ENCODE measurements around the gene LSM11.
"Not testable (repeated sequence)": the region's sequence is repeated elsewhere in the genome, so short reads cannot be mapped to it uniquely, and the experiment has no call there.

The LSM11 gene

DNA sequence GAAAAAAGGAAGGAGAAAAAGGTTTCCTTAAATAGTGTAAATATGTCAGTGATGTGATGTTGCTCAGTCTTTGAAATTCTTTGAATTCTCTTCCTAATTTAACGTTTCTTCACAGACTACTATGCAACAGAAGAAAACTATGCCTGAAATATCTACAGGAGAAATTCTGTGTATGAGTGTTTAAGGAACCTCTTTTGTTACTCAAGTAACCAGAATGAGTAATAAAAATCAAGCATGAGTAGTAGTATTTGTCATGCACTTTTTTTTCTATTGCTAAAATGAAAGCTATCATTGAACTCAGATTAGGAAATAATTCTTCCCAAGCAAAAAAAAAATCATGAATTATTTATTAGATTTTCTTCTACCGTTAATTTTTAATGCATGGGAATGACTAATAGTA lies 32.6 kb upstream of the LSM11 start:
- TF ChIP-seq, protein P1, sequence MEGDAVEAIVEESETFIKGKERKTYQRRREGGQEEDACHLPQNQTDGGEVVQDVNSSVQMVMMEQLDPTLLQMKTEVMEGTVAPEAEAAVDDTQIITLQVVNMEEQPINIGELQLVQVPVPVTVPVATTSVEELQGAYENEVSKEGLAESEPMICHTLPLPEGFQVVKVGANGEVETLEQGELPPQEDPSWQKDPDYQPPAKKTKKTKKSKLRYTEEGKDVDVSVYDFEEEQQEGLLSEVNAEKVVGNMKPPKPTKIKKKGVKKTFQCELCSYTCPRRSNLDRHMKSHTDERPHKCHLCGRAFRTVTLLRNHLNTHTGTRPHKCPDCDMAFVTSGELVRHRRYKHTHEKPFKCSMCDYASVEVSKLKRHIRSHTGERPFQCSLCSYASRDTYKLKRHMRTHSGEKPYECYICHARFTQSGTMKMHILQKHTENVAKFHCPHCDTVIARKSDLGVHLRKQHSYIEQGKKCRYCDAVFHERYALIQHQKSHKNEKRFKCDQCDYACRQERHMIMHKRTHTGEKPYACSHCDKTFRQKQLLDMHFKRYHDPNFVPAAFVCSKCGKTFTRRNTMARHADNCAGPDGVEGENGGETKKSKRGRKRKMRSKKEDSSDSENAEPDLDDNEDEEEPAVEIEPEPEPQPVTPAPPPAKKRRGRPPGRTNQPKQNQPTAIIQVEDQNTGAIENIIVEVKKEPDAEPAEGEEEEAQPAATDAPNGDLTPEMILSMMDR (IDR thresholded peaks at IDR 0.05; ENCODE audit: control extremely low read depth, extremely low read depth, low read depth, missing control alignments): no peak
- ChIA-PET CTCF (interaction anchor here (0.9 to 1.6 kb wide), 3 partner anchors 28 to 42 kb away, joined by 3 to 5 read pairs (median 3); partner anchors contain the start of gene LSM11), POLR2A (no interaction called here)
- no peak for DNase-seq (ENCODE audit: extremely low spot score)

DNA sequence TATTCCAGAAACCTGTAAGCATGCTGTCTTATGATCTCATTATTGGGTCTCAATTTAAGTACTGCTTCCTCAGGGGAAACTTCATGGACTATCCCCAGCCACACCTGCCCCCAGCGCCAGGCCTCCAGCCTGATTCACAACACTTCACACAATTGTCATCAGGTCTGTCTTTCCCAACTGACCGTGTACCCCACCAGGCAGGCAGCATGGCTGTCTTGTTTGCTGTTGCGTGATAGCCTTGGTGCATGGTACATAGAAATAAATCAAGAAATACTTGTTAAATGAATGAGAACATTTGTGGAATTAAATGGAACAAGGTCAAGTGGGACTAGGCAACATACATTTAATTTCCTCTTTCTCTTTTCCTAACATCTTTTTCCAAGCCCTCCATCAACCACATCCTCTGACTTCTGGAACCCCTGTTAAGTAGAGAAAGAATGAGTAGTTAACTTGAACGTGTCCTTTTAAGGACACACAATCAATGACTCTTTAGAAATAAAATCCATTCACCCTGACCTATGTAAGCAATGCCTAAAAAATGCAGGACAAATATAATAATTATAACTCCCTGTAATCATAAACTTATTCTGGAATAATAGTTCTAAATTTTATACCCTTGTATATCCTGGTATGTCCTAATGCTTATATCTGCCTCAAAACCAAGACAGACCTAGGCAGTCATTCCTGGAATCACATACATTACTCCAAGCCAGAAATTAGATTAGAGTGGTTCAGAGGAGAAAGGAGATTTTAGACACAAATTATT lies 29.5 kb upstream of the LSM11 start:
- CTCF ChIA-PET: interaction anchor here (5.5 kb wide), 1 partner anchor 29 kb away, joined by 37 read pairs; the partner anchor contains the start of gene LSM11
- TF ChIP-seq, protein P1 (IDR thresholded peaks at IDR 0.05; ENCODE audit: control extremely low read depth, extremely low read depth, low read depth, missing control alignments): no peak
- no peak for DNase-seq (ENCODE audit: extremely low spot score)
- POLR2A ChIA-PET: no interaction called here

DNA sequence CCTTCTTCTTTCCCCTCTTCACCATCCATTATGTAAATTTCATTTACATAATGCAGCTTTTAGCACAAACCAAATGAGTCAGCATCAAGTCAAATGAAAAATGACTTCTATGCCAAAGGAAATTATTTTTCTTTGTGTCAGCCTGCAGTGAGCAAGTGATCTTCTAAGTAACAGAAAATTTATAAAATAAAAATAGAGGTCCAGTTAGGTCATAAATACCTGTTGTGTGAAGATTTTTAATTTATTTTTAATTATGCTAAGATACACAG lies 29.0 kb upstream of the LSM11 start:
- no peak for DNase-seq (ENCODE audit: extremely low spot score)
- TF ChIP-seq, protein P1 (IDR thresholded peaks at IDR 0.05; ENCODE audit: control extremely low read depth, extremely low read depth, low read depth, missing control alignments): no peak
- ChIA-PET POLR2A (no interaction called here), CTCF (interaction anchor here (5.5 kb wide), 1 partner anchor 28 kb away, joined by 37 read pairs; the partner anchor contains the start of gene LSM11)

DNA sequence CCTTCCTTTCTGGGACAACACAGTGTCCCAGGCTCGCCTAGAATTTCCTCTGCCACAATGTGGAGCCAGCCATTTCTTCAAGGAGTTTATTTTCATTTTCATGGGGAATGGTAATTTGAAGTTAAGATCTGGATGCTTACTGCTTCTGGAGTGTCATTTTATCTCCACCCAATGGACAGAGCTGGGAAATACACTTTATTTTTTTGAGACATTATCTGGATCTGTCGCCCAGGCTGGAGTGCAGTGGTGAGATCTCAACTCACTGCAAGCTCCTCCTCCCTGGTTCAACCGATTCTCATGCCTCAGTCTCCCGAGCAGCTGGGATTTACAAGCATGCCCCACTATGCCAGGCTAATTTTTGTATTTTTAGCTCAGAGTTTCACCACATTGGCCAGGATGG lies 25.0 kb upstream of the LSM11 start:
- TF ChIP-seq, protein P1 (IDR thresholded peaks at IDR 0.05; ENCODE audit: control extremely low read depth, extremely low read depth, low read depth, missing control alignments): peak; percentile 59
- CTCF ChIA-PET: interaction anchor here (0.7 to 5.5 kb wide), 33 partner anchors 11 to 501 kb away, joined by 3 to 46 read pairs (median 5); partner anchors contain the start of genes LSM11, NIPAL4 and THG1L
- POLR2A ChIA-PET: interaction anchor here (1.1 kb wide), 1 partner anchor 91 kb away, joined by 7 read pairs; no protein-coding TSS in a partner anchor
- peak; percentile 52 for DNase-seq (ENCODE audit: extremely low spot score)

DNA sequence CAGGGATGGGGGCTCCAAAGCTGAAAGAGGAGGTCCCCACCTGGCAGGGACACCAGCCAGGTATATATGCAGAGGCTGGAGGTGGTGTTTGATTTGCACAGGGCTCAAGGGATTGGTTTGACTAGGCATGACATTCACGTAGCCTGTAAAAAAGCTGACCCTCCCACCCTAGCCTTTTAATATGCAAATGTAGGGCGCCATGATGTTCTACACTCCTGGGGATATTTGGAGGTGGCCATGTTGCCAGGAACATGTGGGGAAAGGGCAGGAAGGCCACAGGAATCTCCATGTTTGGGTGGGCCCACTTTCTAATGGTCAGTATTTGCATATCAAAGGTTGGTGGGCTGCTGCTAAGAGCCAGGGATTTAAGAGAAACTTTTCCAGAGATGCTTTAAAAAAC lies 24.3 kb upstream of the LSM11 start:
- DNase-seq (ENCODE audit: extremely low spot score): no peak
- TF ChIP-seq, protein P1 (IDR thresholded peaks at IDR 0.05; ENCODE audit: control extremely low read depth, extremely low read depth, low read depth, missing control alignments): no peak
- ChIA-PET POLR2A (interaction anchor here (0.6 to 1.1 kb wide), 2 partner anchors 34 to 91 kb away, joined by 6 to 7 read pairs; no protein-coding TSS in a partner anchor), CTCF (interaction anchor here (0.7 to 5.5 kb wide), 24 partner anchors 11 to 502 kb away, joined by 3 to 46 read pairs (median 6); partner anchors contain the start of genes LSM11, NIPAL4 and THG1L)

DNA sequence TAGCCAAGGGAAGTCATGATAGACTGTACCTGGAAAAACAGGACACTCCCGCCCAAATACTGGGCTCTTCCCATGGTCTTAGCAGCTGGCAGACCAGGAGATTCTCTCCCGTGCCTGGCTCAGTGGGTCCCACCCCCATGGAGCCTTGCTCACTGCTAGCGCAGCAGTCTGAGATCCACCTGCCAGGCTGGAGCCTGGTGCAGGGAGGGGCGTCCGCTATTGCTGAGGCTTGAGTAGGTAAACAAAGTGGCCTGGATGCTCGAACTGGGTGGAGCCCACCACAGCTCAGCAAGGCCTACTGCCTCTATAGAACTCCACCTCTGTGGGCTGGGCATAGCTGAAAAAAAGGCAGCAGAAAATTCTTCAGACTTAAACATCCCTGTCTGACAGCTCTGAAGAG lies 22.4 kb upstream of the LSM11 start:
- TF ChIP-seq, protein P1 (IDR thresholded peaks at IDR 0.05; ENCODE audit: control extremely low read depth, extremely low read depth, low read depth, missing control alignments): no peak
- POLR2A ChIA-PET: no interaction called here
- CTCF ChIA-PET: interaction anchor here (1.2 to 5.6 kb wide), 5 partner anchors 22 to 396 kb away, joined by 3 to 30 read pairs (median 4); partner anchors contain the start of gene LSM11
- DNase-seq (ENCODE audit: extremely low spot score): no peak

DNA sequence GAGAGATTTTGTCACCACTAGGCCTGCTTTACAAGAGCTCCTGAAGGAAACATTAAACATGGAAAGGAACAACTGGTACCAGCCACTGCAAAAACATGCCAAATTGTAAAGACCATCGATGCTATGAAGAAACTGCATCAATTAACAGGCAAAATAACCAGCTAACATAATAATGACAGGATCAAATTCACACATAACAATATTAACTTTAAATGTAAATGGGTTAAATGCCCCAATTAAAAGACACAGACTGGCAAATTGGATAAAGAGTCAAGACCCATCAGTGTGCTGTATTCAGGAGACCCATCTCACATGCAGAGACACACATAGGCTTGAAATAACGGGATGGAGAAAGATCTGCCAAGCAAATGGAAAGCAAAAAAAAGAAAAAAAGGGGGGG lies 20.6 kb upstream of the LSM11 start:
- POLR2A ChIA-PET; DNase-seq (ENCODE audit: extremely low spot score): not testable (repeated sequence)
- CTCF ChIA-PET: interaction anchor here (1.3 to 5.6 kb wide), 2 partner anchors 8 to 21 kb away, joined by 4 to 30 read pairs; partner anchors contain the start of genes LSM11 and THG1L

DNA sequence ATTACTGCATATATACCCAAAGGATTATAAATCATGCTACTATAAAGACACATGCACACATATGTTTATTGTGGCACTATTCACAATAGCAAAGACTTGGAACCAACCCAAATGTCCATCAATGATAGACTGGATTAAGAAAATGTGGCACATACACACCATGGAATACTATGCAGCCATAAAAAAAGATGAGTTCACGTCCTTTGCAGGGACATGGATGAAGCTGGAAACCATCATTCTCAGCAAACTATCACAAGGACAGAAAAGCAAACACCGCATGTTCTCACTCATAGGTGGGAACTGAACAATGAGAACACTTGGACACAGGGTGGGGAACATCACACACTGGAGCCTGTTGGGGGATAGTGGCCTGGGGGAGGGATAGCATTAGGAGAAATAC lies 16.9 kb upstream of the LSM11 start:
- DNase-seq (ENCODE audit: extremely low spot score); CTCF ChIA-PET; POLR2A ChIA-PET: not testable (repeated sequence)

DNA sequence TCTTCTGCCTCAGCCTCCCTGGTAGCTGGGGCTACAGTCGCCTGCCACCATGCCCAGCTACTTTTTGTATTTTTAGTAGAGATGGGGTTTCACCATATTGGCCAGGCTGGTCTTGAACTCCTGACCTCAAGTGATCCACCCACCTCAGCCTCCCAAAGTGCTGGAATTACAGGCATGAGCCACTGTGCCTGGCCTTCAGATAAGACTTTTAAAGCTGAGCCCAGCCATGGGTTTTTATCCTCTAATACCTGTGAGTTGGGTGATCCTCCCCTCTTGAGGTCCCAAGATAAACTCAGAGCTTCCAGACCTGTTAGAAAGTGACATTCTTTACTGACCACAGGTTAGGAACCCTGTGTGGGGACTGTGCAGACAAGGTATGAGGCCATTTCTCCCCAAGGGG lies 15.7 kb upstream of the LSM11 start:
- CTCF ChIA-PET: interaction anchor here (0.6 to 6.0 kb wide), 4 partner anchors 10 to 372 kb away, joined by 3 to 46 read pairs (median 6); no protein-coding TSS in a partner anchor
- POLR2A ChIA-PET: interaction anchor here (0.6 kb wide), 1 partner anchor 43 kb away, joined by 10 read pairs; no protein-coding TSS in a partner anchor
- not testable (repeated sequence) for DNase-seq (ENCODE audit: extremely low spot score)

All from GM10248 (cell line).